Cortex of kidney (tissue), 1 donor: ENCODE results near the gene POM121L12.

Experiments
- DNase-seq: peaks from one replicate; lab custom pipeline; 2025; lab: John Stamatoyannopoulos, UW

Gene POM121L12

DNA sequence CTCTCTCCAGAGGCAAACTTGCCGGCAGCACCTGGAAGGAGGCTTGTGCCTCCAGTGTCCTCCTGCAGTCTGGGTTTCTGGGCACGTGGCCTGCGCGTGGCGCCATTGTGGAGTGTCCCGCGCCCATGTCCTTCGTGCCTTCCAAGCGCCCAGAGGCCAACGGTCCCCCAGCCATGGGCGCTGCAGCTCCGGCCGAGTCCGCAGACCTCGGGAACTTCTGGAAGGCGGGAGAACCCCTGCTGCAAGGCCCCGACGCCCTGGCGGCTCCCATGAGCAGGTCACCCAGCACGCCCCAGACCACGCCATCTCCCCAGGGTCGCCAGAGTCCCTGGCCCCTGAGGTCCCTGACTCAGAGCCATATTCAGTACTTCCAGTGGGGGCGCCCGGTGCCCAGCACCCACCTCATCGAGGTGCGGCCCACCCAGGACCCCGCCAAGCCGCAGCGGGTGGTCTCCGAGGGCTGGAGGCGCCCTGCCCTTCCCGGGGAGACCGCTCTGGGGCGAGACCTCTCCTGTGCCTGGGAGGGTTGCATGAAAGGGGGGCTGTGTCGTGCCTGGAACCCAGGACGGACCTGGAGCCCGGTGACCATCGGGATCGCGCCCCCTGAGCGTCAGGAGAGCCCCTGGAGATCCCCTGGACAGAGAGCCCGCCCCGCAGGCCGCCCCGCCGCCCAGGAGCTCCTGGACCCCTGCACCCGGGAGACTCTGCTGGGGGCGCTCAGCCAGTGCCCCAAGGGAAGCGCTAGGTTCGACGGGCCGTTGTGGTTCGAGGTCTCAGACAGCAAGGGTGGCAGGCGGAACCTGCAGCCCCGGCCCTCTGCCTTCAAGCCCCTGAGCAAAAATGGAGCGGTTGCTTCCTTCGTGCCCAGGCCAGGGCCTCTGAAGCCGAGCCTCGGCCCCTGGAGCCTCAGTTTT, at the start of gene POM121L12:
POM121L12 (plus strand) TSS at position 135 of the 914 bp plus-strand sequence; CDS start at position 174, 39 bp downstream.
- no peak for DNase-seq

DNA sequence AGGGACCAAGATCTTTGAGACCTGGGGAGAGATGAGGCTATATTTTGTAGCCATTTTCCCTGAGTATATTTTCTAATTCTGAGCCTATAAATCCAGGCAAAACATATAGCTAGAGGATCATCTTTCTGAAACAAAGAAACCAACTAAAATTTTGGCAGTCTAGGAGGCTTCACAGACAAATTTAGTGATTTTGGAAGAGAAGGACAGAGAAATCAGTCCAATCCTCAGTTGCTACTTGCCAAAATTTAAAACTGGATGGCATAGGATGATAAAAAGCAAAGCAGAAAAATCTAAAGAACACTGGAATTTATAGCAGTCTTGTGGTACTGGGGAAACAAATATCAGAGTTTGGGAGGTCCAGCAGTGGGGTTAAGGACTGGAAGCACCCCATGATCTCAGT, 43.4 kb upstream of the POM121L12 start:
- no peak for DNase-seq

DNA sequence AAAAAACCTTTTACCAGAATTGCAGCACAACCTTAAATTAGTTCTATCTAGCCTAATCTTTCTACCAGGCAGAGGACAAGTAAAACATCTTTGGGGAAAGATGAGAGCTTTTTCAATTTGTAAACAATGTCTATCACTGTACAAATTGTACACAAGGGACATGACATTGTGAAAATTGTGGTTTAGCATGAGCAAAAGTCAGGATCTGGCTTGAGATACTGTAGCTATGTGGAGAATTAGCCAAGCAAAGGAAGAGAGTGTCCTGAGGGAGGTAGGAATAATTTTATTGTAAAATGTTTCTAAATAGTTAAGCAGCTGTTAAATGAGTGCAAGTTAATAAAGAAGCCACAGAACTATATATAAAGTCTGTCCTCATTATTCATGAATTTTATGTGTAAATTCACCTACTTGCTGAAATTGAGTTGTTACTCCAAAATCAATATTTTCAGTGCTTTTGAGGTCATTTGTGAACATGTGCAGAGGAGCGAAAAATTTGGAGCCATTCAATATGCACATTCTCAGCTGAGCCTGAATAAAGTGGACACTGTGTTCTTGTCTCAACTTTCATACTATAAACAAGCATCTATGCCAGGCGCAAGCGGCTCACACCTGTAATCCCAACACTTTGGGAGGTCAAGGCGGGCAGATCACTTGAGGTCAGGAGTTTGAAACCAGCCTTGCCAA, 42.8 kb upstream of the POM121L12 start:
- no peak for DNase-seq

DNA sequence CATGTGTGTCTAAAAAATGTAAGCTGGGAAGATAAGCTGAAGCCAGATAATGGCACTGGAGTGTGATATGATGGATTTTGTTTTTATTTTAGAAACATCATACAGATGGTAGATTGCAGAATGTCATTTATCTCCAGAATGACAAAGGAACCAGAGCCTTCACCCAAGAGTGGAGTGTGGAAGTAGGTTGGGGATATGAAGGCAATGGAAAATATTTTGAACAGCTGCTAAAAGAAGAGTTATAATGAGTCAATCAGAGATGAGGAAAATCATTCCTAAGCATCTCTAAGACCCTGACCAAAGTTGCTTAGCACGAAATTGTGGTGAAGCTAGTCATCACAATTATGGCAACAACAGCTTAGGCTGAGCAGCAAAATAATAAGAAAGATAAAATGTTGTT, 39.8 kb upstream of the POM121L12 start:
- no peak for DNase-seq

DNA sequence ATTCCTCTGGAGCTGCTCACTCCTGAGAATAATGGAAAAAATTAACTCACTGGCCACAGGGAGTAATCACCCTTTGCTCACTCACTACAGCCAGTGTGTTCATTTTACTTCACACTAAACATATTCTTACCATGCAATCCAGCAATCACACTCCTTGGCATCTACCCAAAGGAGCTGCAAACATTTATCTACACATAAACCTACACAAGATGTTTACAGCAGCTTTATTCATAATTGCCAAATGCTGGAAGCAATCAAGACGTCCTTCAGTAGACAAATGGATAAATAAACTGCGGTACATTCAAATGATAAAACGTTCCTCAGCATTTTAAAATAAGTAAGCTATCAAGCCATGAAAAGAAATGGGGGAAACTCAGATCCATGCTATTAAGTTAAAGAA, 34.2 kb upstream of the POM121L12 start:
- no peak for DNase-seq

DNA sequence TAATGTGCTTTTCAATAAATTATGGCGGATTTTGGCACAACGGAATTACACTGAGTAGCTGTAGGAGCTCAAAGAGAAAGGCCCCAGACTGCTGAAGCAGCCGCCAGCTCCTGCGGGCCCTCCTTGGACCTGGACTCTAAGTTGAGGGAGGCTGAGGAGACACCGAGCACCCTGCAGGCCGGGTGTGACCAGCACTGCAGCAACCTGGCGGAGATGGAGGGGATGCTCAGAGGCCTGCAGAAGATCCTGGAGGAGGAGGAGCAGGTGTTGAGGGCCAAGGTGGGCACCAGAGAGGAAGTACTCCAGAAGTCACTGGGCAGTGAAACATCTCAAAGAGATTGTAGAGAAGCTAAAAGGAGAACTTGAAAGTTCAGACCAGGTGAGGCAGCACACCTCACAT, 33.0 kb upstream of the POM121L12 start:
- DNase-seq = no peak

DNA sequence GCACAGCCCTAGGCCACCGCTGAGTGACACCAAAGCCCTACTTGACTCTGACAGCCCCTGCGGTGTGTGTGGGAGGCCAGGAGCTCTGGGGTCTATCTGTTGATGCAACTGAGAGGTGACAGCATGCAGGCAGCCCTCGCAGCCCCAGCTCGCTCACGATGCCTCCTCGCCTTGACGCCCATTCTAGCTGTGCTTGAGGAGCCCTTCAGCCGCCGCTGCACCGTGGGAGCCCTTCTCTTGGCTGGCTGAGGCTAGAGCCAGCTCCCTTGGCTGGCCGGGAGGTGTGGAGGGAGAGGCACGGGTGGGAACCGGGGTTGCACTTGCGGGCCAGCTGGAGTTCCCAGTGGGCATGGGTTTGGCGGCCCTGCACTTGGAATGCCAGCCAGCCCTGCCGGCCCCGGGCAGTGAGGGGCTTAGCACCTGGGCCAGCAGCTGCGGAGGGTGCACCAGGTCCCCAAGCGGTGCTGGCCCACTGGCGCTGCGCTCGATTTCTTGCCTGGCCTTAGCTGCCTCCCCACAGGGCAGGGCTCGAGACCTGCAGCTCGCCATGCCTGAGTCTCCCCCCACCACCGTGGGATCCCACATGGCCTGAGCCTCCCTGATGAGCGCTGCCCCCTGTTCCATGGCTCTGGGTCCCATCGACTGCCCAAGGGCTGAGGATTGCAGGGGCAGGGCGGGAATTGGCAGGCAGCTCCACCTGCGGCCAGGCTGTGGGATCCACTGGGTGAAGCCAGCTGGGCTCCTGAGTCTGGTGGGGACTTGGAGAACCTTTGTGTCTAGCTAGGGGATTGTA, 31.6 kb upstream of the POM121L12 start:
- DNase-seq = no peak

DNA sequence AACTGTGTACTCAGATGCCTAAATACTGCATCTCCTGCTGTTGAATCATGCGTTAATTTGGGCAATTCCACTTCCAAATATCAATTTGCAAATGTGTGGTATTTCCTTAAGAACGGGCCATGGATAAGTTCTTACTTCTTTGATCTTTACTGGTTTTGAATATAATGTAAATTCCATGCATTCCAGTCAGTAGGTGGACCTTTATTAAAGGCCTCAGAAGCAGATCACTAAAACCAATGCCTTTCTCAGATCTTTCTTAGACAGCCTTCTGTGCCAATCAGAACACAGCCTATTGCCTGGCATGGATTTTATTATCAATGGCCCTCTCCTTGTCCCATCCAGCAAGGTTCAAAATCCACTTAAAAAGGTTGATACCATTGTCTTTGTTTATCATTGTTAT, 21.5 kb upstream of the POM121L12 start:
- DNase-seq = no peak

DNA sequence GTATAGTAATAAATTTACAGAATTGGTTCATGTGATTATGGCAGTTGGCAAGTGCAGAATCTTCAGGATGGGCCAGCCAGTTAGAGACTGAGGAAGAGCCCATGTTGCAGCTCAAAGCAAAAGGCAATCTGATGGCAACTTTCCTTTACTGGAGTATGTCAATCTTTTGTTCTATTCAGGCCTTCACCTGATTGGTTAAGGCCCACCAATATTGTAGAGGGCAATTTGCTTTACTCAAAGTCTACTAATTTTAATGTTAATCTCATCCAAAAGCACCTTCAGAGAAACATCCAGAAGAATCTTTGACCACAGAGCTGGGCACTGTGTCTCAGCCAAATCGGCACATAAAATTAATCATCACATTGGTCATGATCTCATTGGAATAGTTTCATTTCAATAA, 20.0 kb upstream of the POM121L12 start:
- no peak for DNase-seq

DNA sequence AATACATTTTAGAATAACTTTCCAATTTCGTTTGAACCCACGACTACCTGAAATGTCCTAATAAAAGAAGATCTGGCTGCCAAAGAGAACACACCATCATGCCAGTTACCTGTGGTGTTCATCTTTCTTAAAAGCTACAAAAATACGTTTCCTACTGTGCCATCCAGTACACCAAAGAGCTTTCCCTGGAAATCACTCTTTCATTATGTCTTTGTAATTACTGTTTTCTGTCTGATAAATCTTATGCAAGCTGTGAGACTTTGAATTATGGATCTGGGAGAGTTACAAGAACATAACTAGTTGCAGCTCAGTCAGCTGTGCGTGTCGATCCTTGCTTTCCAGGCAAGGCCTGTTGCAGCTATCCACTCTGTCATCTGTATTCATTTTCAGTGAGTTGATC, 12.5 kb upstream of the POM121L12 start:
- DNase-seq = no peak

DNA sequence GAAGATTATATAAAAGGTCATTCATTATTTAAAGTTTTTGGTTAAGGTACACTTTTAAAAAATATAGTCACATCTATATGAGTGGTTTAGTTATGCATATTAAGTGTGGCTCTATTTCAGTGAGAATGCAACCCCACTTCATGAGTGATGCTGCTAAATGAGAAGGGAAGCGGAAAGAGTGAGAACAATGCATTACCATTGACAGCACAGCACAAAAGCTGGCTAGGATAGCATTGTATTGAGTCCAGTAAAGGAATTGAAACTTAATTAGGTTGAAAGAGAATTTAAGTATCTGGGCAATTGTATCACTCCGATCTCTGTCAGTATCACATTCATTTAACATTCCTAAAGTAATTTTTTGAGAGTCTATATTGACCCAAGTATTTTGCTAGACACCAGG, 13.2 kb downstream of the POM121L12 start:
- no peak for DNase-seq

DNA sequence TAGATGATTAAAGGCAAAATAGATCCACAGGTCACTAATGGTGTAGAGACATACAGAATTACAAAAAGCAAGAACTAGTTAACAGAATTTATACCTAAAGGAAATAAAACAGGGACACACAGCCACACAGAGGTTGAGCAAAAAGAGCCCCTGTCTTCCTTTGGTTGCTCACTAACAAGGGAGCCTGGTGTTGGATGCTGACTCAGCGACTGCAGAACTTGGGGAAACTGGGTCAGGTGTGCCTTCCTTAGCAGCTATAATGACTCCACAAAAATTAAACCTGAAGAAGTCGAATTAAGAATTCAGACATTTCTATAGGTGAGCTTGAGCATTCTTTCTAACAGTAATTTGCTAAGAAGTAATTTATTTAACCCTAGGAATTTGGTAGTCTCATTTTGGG, 15.0 kb downstream of the POM121L12 start:
- no peak for DNase-seq

DNA sequence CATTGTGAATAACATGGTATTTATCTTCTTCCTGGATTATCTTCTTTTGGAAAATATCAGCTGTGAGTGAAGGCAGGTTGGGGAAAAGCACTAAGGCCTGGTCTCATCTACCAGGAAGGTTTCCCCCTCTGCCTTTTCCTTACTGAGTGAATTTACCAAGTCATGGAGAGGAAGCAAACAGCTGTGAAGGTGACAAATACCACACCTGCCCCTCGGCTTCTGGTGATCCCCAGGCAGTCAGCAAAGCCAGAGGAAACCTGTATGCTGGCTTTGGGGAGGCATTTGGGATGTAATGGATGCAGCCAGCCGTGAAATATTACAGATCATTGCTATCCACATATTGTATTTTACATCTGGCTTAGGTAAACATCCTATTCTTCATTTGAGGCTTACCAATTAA, 24.2 kb downstream of the POM121L12 start:
- DNase-seq = no peak

DNA sequence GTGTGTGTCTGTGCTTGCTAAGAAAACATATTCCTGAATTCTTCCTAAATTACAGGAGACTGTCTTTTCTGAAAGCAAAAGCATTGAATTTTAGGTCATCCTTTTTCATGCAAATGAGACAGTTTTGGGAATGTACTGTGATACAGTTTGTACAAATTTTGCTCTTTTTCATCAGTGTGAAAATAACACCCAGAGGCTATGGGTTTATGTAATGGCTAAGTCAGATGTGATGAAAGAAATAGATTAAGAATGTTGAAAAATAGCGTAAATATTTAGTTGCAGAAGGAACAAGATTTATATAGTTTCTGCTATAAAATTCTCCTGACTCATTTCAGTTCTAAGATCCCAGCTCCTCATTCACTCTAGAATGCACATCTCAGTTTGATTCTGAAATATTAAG, 24.6 kb downstream of the POM121L12 start:
- DNase-seq = no peak

DNA sequence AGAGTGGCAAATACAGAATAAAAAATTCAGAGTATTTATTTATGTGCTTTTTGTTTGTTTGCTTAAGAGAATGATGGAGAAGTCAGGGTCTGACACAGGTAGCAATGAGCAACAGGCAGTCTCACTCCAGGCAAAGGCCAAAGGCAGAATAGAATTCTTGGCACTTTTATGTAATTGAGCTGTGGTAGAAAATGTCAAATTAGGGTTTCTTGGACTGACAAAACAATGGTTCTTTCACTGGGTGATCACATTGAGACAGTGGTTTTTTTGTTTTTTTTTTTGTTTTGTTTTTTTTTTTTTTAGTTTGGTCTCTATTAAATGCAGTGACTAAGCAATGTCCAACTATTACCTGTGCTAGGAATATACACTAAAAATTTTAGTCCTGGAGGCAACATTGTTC, 27.4 kb downstream of the POM121L12 start:
- no peak for DNase-seq

DNA sequence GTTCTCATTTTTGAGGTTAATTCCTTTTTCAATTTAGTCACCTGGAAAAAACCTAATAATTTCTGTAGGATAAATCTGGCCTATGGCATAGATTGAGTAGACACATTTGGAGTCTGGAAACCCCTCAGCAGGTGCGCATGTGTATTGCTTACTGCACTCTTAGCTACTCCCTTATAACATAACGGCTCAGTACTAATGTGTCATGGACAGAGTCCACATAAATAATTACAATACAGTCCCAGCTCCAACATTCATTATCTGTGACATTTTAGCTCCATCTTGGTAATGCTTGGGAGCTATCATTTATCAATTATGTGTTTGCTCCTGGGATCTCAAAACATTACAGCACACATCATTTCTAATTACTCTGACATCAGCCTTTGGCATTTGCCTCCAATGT, 33.2 kb downstream of the POM121L12 start:
- no peak for DNase-seq

DNA sequence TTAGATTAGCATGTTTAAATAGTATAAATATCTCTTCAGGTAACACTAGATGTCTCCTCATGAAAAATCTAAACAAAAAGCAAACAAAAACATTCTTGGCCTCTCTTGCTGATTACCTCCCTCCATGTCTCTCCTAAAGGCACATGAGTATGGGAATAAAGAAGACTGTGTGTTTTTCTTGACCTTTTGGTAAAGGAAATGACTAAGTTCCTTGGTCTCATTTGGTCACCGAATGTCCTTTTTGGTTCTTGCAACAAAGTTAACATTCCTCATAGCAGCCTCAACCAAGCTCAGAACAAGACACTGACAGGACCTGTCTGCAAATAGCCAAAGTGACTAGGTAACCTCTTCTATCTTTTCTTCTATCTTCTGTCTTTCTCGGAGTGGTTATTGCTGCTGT, 35.5 kb downstream of the POM121L12 start:
- DNase-seq = no peak
